Retinal pigment epithelial cell (primary cell): ENCODE results near the gene LCN2.

ENCODE experiments used
- DNase-seq: peaks from one replicate; pipeline ENCODE4 v3.0.0-alpha.2; 2010; ENCODE audit warnings: low read depth
- H3K4me3 ChIP-seq: 2 replicates; pipeline ENCODE4 v1.5.1; 2011; ENCODE audit warnings: mild to moderate bottlenecking, low read length, control low read depth, moderate library complexity
- CTCF ChIP-seq: conservative IDR thresholded peaks from 2 replicates; pipeline ENCODE4 v1.5.1; 2011; ENCODE audit warnings: low read depth, low read length, control low read depth, inconsistent platforms

Gene LCN2

GRCh38 chr9:128143525-128144238, 5.6 kb upstream of the LCN2 start:
- no peak for TF ChIP-seq CTCF

GRCh38 chr9:128144239-128145181, 4.7 kb upstream of the LCN2 start:
- no peak overlapping the region for H3K4me3 ChIP-seq
- DNase-seq, result no peak
- TF ChIP-seq CTCF, result no peak

More at GRCh38 chr9:128143525-128144238, 5.6 kb upstream of the LCN2 start:
- no peak for DNase-seq
- no peak overlapping the region for H3K4me3 ChIP-seq

GRCh38 chr9:128145536-128145935, 3.7 kb upstream of the LCN2 start:
- DNase-seq, result no peak
- H3K4me3 ChIP-seq, result no peak overlapping the region
- no peak for TF ChIP-seq CTCF

GRCh38 chr9:128145951-128146351, 3.3 kb upstream of the LCN2 start:
- no peak for DNase-seq
- no peak overlapping the region for H3K4me3 ChIP-seq
- no peak for TF ChIP-seq CTCF

- TF ChIP-seq CTCF, result no peak
- DNase-seq, result no peak
- H3K4me3 ChIP-seq, result no peak overlapping the region
Observed at GRCh38 chr9:128146591-128147120, 2.6 kb upstream of the LCN2 start.

- TF ChIP-seq CTCF, result no peak
- H3K4me3 ChIP-seq, result no peak overlapping the region
- no peak for DNase-seq
Observed at GRCh38 chr9:128148509-128149000, 698 bp upstream of the LCN2 start.
